Activated naive CD8-positive, alpha-beta T cell treated with anti-CD3 and anti-CD28 coated beads, Interleukin-2, amount 50 U/mL, for 16 hours (primary cell): ENCODE measurements around the gene KRTAP10-2.

Source experiments
- DNase-seq: peaks from one replicate; pipeline ENCODE4 v3.0.0-alpha.2; 2020; ENCODE audit warnings: low read depth, low spot score

KRTAP10-2 gene

DNA sequence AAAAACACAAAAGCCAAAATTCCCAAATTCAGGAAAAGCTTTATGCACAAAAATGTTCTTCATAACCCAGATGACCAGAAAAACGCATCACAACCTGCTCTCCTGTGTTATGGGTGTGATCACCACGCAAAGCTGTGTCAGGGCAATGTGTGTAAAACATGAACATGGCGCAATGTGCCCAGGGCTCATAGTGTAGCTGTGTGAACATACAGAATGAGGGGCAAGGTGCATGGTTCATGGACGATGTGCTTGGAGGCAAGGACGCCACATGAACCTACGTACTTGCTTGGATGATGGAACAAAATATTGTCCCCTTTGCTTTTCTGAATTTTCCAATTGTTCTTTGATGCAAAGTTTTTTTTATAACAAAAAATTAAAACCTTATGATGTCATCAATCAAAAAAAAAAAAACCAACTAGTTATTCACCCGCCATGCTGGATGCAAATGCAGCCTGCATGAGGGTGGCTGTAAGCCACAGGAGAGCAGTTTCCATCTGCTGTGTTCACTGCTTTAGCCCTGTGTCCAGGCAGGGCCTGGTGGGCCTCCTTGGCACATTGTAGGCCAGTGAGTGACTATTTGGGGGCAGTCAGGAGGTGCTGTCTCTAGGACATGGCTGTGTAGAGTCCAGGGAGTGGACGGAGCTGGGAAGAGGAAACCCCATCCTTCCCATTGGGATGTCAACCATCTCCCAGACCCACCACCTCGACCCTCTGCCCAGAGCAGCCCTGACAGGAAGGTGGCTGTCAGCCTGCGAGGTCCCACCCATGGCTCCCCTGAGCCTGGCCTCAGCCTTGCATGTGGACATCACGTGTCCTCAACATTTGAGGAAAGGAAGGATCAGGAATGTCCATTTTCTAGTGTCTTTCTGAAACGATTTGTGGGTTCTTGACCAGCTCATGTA is 25.0 kb downstream of the KRTAP10-2 start:
- no peak for DNase-seq

DNA sequence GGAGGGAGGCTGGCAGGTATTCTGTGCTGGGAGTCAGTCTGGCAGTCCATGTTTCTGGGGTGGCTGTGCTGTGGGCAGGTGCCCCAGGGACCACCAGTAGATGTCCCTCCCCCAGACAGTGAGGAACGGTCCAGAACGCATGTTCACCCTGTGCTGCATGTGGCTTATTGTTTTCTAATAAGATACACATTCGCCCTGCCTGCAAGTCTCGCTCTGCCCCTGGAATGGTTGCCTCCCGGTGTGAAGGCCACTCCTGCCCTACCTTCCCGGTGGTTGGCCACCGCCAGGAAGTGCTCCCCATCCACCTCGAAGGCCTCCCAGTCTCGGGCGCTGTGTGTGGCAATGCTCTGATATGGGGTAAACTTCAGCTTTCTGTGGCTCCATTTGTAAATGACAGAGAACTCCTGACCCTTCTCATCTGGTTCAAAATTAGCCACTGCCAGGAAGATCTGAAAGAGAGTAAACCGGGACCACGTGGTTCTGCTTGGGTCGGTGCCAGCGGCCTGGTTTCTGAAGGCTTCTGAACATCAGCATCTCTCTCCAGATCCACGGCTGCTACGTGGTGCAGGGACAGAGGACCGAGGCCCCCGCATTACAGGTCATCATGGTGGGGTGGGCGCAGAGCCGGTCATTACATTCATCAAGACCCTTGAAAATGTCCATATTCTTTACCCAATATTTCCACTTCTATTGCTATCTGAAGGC is 25.8 kb downstream of the KRTAP10-2 start:
- DNase-seq: no peak

DNA sequence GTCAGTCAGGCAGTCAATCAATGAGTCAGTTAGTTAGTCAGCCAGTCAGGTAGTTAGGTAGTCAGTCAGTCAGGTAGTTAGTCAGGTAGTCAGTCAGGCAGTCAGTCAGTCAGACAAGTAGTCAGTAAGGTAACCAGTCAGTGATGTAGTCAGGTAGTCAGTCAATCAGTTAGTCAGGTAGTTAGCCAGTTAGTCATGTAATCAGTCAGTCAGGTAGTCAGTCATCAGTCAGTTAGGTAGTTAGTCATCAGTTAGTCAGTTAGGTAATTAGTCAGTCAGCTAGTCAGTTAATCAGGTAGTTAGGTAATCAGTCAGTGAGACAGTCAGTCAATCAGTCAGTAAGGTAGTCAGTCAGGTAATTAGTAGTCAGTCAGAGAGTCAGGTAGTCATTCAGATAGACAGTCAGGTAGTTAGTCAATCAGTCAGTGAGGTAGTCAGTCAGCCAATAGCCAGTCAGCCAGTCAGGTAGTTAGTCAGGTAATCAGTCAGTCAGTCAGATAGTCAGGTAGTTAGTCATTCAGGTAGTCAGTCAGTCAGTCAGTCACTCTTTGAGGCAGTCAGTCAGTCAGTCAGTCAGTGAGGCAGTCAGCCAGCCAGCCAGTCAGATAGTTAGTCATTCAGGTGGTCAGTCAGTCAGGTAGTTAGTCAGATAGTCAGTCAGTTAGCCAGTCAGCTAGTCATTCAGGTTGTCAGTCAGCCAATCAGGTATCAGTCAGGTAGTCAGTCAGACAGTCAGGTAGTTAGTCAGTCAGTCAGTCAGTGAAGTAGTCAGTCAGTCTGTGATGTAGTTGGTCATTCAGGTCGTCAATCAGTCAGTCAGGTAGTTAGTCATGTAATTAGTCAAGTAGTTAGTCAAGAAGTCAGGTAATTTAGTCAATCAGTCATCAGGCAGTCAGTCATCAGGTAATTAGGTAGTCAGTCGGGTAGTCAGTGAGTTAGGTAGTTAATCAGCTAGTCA is 26.6 kb downstream of the KRTAP10-2 start:
- DNase-seq: no peak

DNA sequence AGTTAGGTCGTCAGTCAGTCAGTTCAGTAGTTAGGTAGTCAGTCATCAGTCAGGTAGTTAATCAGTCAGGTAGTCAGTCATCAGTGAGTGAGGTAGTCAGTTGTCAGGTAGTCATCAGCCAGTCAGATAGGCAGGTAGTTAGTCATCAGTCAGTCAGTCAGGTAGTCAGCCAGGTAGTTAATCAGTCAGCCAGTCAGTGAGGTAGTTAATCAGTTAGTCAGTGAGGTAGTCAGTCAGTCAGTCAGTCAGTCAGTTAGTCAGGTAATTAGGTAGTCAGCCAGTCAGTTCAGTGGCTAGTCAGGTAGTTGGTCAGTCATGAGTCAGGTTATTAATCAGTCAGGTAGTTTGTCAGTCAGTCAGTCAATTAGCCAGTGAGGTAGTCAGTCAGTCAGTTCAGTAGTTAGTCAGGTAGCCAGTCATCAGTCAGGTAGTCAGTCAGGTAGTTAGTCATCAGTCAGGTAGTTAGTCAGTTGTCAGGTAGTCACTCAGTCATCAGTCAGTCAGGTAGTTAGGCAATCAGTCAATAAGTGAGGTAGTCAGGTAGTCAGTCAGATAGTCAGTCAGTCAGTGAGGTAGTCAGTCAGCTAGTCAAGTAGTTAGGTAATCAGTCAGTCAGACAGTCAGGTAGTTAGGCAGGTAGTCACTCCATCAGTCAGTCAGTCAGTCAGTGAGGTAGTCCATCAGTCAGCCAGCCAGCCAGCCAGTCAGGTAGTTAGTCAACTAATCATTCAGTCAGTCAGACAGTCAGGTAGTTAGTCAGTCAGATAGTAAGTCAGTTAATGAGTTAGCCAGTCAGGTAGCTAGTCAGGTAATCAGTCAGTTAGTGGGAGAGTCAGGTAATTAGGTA is 27.5 kb downstream of the KRTAP10-2 start:
- no peak for DNase-seq

DNA sequence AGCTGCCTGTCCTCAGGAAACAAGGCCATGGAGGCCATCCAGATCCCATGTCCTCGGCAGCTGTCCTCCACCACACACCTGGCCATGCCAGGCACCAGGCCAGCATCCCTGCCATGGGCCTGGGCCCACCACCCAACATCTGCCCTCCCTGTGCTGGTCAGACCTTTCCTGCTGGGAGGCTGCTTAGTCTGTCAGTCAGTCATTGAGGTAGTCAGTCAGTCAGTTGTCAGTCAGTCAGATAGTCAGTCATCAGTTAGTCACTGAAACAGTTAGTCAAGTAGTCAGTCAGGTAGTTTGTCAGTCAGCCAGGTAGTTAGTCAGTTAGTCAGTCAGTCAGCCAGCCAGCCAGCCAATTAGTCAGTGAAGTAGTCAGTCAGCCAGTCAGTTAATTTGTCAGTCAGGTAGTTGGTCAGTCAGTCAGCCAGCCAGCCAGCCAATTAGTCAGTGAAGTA is 28.5 kb downstream of the KRTAP10-2 start:
- DNase-seq: no peak

DNA sequence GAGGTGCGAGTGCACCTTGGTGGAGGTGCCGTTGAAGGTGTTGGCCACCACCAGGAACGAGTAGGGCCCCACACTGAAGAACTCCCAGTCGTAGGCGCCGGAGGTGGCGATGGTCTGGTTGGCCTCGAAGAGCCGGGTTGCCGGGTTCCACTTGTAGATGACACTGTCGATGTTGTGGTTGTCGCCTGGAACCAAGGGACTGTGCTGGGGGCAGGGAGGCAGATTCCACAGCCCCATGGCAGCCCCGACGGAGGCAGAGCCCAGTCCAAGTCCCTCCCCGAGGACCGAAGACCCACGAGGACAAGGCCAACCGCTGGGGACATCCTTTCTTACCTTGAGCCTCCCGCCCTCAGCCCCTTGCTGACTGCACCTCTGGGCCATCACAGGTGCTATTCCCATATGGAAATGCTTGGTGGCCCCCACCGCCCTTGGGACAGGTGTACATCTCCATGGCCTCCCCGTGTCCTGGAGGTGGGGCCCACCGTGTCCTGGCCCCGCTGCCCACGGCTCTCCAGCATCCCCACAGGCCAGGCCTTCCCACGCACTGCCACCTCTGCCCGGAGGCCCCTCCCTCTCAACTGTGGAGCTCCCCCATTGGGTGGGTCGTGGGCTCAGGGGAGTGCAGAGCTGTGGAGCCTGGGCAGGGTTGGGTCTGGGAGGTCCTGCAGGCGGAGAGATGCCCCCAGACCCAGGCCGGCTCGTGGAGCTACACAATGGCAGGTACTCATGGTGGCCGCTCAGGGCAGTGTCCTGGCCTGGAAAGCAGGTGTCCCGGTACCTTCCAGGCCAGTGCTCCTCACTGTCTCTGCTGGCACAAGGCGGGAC is 29.2 kb downstream of the KRTAP10-2 start:
- DNase-seq: no peak

DNA sequence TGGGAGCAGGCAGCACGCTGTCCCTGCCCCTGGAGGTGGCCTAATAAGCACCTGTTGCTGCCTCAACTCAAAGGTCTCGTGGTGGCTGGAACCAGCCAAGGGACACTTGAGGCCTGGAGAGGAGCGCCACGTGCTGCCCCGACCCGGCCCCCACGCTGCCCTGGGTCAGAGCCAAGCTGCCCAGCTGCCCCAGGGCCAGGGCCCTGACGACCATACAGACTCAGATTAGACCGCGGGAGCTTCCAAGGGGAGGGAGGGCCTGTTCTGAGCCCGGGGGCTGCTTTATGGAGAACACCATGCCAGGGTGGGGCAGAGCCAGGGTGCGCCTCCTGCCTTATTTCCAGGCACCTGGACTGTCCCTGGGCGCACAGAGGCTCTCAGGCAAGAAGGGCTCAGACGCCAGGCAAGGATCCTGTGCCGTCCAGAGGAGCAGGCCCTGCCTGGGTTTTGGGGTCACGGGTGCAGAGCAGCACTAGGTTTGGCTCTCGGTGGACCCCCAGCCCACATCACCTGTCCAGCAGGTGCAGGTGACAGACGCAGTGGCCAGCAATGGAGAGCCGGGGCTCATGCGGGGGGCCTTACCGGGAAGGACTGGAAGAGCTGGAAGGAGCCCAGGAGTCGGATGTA is 29.9 kb downstream of the KRTAP10-2 start:
- DNase-seq: no peak

DNA sequence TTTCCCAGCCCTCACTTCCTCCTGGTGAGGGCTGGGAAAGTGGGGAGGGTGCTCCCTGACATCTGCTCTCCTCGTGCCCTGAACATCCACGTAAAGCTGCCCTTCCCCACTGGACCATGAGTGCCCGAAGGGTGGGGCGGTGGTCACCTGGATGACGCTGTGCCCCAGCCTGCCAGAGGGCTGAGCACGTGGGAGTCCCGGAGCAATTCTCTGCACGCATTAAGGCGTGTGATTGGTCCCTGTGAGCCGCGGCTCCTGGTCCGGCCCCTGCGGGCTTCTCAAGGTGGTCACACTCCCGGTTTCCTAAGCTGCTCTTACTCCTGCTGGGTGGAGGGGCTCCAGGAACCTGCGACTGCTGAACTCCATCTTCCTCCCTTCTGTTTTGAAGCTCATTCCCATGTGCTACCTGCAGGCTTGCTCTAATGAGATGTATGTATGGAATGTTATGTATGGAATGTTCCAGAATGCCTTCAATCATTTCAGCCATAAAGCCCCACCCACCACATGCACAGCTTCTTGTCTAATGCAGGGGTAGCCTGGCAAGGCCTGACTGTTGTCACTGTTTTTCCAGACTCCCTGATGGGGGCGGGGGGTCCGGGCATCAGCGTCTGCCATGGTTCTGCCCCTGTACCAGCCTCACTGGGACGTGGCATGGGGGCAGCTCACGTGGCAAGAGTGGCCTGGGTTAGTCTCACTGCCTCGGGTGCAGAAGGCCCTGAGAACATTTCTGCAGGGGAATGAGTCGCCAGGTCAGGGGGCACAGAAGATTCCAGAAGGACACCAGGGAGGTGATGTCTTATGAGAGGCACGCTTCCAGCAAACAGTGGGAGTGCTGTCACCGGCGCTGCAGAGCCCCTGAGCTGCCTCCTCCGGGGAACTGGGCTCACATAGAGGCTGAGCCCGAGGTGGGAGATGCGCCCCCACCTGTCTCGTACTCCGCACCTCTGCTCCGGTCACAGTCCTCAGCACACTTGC is 30.7 kb downstream of the KRTAP10-2 start:
- DNase-seq: no peak

DNA sequence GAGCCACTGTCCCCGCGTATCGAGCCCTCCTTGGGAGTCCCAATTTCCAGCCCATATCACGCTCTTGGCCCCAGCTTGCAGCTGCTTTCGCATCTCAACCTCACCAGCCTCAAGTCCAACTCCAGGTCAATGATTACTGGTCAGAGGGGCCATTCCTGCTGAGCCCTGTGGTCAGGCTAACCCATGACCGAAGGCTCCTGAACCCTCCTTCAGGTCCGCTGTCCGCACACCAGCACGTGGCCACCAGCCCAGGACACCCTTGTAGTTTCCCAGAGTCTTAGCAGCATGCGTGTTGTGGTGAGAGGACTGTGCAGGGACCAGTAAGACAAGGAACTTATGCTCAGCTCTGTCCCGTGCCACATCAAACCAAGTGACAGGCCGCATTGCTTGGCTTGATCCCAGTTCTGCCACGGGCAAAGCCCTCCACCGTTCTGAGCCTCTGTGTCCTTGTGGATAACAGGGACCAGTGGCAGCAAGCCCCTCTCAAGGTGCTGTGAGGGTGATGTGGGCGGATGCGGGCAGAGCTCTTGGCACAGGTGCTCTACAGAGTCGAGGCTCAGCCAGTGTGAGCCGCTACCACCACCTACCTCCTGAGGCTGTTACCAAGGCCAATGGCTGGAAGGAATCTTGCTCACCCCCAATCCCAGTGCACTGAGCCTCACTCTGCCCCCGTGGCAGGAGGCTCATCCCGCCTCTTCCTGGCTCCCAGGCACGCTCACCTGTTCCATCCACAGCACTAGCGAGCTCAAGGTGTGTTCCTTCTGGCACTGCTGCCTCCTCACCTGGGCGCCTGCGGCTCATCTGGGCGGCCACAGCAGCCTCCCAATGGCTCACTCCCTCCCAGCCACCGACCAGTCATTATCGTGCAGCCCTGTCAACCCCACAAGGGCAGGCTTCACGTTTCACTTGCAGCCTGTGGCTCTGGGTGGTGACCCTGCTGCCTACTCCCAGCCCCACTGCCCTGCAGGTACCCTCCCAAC is 31.7 kb downstream of the KRTAP10-2 start:
- DNase-seq: no peak

DNA sequence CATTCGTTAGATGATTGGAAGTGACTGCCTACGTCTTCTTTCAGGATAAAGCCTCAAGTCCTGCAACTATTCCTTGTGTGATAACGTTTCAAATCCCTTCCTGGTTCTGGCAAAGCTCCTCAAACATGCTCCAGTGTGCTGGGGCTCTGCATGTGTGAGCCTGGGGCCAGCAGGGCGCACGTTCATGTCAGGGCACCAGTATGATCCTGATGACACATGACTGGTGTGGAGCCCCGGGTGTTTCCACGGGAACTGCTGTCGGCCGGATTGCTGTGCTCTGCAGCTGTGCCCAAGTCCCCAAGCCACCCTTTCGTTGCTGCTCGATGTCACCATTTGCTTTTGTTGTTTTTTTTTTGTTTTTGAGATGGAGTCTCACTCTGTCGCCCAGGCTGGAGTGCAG is 32.6 kb downstream of the KRTAP10-2 start:
- DNase-seq: no peak

DNA sequence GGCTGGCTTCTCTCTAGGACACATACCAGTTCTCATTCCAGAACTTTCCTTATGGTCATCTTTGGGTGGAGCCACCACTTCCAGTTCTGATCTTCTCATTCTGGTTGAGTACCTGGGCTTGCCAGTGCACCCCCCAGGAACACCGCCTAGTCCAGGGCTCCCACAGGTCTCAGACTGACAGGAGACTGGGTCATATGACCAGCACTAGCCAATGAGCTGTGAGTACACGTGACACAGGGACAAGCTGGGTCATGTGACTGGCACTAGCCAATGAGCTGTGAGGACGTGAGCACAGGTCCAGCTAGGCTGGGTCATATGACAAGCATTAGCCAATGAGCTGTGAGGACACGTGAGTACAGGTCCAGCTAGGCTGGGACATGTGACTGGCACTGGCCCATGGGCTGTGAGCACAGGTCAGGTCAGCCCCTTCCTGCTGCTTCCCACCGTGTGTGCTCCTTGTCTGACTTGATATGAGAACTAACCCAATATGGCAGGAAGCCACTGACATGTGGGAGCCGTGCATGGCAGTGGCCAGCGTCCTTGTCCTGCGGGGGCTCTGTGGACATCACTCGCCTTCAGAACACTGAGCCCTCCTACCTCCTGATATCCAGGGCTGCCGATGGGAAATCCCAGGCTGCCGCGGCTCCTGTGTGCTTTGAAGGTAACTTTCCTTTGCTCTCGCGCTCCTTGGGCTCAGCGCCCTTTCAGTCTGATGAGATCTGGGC is 34.0 kb downstream of the KRTAP10-2 start:
- DNase-seq: no peak

DNA sequence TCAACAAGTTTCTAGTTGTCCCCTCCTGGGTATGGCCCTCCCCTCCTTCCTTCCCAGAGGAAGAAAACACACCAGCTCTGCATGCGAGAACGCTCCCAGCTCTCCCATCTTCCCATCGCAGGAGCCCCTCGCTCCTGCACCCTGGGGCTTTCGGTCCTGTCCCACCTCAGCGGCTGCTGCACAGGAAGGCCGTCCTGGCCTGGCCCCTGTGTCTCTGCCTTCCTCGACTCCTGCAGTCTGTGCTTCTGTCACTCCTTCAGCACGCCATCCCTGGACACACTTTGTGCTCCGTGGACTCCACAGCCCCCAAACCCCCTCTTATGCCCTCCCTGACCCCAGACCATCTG is 34.5 kb downstream of the KRTAP10-2 start:
- DNase-seq: no peak

DNA sequence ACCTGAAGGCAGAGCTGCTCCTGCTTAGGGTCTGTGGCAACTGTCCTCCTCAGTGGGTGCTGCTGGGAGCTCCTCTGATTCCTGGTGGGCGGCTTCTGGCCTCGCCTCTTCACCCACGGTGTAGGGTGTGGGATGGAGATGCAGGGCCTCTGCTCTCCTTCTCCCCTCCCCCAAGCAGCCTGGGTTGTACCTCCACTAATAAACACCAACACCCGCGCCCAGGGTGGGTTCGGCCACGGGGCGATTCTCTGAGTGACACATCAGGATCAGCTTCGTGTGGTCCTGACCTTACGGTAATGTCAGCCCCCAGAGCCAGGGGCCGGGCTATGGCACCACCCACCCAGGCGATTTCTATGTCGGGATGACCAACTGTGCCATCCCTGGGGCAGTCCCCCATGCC is 35.0 kb downstream of the KRTAP10-2 start:
- DNase-seq: no peak

DNA sequence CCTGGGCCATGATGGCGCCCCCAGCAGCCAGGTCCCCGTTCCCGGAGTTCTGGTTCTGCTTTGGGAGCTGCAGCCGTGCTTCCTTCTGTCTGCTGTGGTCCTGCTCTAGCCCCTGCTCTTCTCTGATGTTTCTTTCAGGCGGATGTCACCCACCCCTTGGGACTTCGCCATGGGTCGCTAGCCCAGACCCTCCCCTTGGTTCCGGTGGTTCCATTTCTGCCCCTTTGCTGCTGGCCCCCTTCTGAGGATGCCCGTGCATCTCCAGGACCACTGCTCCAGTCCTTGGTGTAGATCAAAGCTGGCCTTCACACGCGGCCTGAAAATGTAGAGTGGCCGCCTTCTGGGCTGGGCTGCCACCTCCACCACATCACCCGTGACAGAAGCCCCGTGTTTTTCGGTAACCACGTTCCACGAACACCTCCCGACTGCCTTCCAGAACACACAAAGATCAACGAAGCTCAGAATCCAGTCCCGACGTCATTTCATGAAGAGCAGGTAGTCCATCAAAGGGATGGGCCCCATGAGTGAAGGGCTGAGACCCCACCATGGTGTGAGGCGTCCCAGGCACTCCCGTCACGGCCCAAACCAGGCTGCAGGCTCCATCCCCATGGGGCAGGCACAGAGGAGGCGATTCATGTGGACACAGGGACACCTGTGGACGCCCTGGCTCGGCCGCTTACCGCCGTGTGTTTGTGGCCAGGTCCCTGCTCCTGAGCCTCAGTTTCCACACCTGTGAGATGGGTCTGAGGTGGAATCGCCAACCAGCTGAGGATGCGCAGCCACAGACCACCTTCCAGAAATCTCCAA is 35.7 kb downstream of the KRTAP10-2 start:
- no peak for DNase-seq

DNA sequence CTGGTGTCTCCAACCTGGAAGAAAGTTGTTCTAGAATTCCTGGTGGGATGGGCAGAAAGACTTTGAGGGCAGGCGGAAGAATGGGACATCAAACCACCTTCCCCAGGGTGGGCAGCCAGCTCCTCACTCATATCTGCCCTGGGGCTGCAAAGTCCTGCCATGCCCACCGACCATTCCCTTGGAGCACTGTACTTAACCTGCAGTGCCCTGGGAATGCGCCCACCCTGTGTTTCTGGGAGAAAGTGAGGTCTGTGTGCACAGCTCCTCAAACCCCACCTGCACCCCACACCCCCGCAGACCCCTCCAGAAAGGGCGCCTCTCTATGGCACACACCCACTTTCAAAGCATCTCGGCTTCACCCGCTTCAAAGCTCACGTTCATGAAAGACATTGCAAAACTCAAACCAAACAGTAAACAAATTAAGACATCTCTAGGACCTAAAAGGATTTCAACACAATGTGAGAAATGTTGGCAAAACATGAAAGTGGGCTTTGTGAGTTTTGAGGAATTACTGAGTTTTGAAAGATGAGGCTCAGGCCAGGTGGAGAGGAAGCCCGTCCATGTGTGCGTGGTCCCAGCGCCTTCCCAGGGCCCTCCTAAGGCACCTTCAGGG is 36.5 kb downstream of the KRTAP10-2 start:
- no peak for DNase-seq
